ENCODE data around the gene MDM2. TPM values are rescaled to one million over a fixed set of nuclear protein-coding genes. Genes with fewer than 3 reads are reported as not detected.

Gene MDM2
- total and polyA plus RNA-seq, 3 experiments from 2014 or later, result 25.4 to 246 (median 237) TPM

DNA sequence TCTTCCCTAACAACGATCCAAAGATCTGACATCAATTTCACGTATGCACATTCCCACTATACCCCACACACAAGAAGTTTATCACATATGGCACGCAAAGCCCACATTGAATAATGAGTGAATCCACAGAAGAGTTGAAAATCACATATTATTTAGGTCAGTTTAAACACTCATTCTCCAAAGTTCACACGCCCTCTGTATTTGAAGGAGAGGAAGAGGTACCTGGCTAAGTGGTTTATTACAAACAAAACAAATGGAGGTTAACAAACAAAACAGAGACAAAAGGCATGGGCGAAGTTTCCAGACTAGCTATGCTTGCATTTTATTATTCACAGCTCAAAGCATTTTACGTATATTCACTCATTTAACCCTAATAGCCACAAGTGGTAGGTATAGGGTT lies 83.2 kb downstream of the MDM2 start:
- Histone ChIP-seq H3K4me1 (ENCODE audit: insufficient read depth, low read length) (no peaks in the 10 kb centered on the region), H3K27ac (ENCODE audit: low read depth, low read length) (no peak overlapping the region), H3K9me3 (ENCODE audit: low read length) (no peaks in the 10 kb centered on the region), H3K36me3 (ENCODE audit: insufficient read depth, low read length) (no peaks in the 10 kb centered on the region), H3K27me3 (ENCODE audit: insufficient read depth, low read length, poor library complexity, severe bottlenecking) (no peaks in the 10 kb centered on the region), H3K4me3 (ENCODE audit: low read length) (no peak overlapping the region)
- DNase-seq, result no peak
- Mint-ChIP-seq H3K9me3 (no peaks in the 10 kb centered on the region), H3K4me3 (no peak overlapping the region), H3K36me3 (no peaks in the 10 kb centered on the region), H3K4me1 (peaks cover 7 to 16% (median 7%) of the 10 kb centered on the region in 3 donors), H3K27ac (no peak overlapping the region), H3K27me3 (peaks cover 9 to 20% of the 10 kb centered on the region in 2 donors)
- POLR2A ChIA-PET, result no interaction called here
- CTCF ChIA-PET, result no interaction called here

DNA sequence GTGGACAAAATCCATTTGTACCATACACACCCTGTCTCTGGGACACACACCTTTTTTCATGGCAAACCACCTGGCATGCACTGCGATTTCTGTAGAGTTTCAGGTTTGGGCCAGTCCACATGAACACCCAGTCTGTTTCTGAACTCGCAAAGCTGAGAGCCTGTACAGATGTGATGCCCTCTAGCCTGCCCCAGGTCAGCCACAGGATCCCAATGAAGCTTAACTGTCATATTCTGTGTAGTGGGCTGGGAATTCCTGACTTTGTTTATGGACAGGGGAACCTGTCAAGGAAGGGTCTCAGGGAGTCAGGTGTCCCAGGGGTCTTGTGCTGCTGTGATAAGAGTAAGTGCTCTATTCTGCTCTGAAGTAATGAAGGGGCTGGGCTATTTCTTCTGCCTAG lies 85.2 kb downstream of the MDM2 start:
- Histone ChIP-seq H3K4me1 (ENCODE audit: insufficient read depth, low read length) (no peaks in the 10 kb centered on the region), H3K4me3 (ENCODE audit: low read length) (no peak overlapping the region)

DNA sequence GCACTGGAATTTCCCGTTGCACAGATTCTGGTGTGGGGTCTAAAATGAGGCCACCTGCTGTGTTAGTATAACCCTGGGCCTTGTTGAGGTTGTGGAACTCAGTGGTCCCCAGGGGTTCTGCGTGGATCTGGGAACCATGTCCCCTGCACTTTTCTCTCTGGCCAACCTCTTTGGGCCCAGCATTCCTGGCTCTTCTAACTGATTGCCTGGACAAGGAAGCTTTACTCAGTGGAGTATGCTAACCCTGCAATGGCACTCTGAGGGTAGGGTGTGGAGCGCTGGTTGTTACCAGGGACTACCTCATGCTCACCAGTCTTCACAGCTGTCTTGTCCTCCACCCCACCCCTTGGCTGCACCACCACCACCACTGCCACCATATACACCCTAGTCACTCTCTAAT lies 85.8 kb downstream of the MDM2 start:
- Histone ChIP-seq H3K27ac (ENCODE audit: low read depth, low read length) (no peak overlapping the region), H3K4me1 (ENCODE audit: insufficient read depth, low read length) (no peaks in the 10 kb centered on the region), H3K27me3 (ENCODE audit: insufficient read depth, low read length, poor library complexity, severe bottlenecking) (no peaks in the 10 kb centered on the region), H3K36me3 (ENCODE audit: insufficient read depth, low read length) (no peaks in the 10 kb centered on the region), H3K4me3 (ENCODE audit: low read length) (no peak overlapping the region), H3K9me3 (ENCODE audit: low read length) (no peaks in the 10 kb centered on the region)
- H3K4me1 Mint-ChIP-seq, result peaks cover 7 to 16% (median 7%) of the 10 kb centered on the region in 3 donors
- H3K4me3 Mint-ChIP-seq, result no peak overlapping the region
- no peak for DNase-seq
- H3K9me3 Mint-ChIP-seq, result no peaks in the 10 kb centered on the region
- CTCF ChIA-PET, result no interaction called here
- H3K27me3 Mint-ChIP-seq, result peaks cover 13 to 30% of the 10 kb centered on the region in 2 donors
- no peak overlapping the region for H3K27ac Mint-ChIP-seq
- POLR2A ChIA-PET, result no interaction called here
- H3K36me3 Mint-ChIP-seq, result no peaks in the 10 kb centered on the region

More for the DNA sequence above, 85.2 kb downstream of the MDM2 start:
- Histone ChIP-seq H3K27me3 (ENCODE audit: insufficient read depth, low read length, poor library complexity, severe bottlenecking) (no peaks in the 10 kb centered on the region), H3K9me3 (ENCODE audit: low read length) (no peaks in the 10 kb centered on the region), H3K36me3 (ENCODE audit: insufficient read depth, low read length) (no peaks in the 10 kb centered on the region), H3K27ac (ENCODE audit: low read depth, low read length) (no peak overlapping the region)
- no peaks in the 10 kb centered on the region for H3K36me3 Mint-ChIP-seq
- H3K4me1 Mint-ChIP-seq, result peaks cover 7 to 16% (median 7%) of the 10 kb centered on the region in 3 donors
- H3K27me3 Mint-ChIP-seq, result peaks cover 13 to 30% of the 10 kb centered on the region in 2 donors
- H3K27ac Mint-ChIP-seq, result no peak overlapping the region
- CTCF ChIA-PET, result no interaction called here
- H3K9me3 Mint-ChIP-seq, result no peaks in the 10 kb centered on the region
- DNase-seq, result no peak
- H3K4me3 Mint-ChIP-seq, result no peak overlapping the region
- POLR2A ChIA-PET, result no interaction called here

DNA sequence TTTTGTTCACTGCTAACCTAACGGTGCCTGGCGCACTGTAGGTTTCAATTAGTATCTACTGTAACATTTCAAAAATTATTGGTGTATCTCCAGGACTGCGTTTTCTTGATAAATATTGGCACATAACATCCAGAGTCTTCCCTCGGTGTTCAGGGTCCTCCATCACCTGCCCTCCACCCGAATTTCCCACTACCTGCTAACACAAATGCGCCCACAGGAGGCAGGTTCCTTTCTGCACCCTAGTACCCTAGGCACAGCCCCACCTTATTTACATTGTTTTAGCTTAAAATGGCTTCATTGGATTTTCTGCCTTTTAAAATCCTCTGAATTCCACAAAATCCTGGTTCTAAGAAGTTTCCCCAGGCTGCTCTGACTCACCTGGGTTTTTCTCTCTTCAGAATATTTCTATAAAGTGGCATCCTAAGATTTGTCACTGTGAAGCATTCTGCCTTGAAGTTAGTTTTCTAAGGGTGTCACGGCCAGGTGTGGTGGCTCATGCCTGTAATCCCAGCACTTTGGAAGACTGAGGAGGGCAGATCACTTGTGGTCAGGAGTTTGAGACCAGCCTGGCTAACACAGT lies 86.4 kb downstream of the MDM2 start:
- no peak for DNase-seq
- Mint-ChIP-seq H3K36me3 (no peaks in the 10 kb centered on the region), H3K4me3 (no peak overlapping the region), H3K27ac (no peak overlapping the region), H3K4me1 (peaks cover 7 to 16% (median 7%) of the 10 kb centered on the region in 3 donors), H3K27me3 (peaks cover 13 to 32% of the 10 kb centered on the region in 2 donors), H3K9me3 (no peaks in the 10 kb centered on the region)
- Histone ChIP-seq H3K27me3 (ENCODE audit: insufficient read depth, low read length, poor library complexity, severe bottlenecking) (no peaks in the 10 kb centered on the region), H3K9me3 (ENCODE audit: low read length) (no peaks in the 10 kb centered on the region), H3K27ac (ENCODE audit: low read depth, low read length) (no peak overlapping the region), H3K4me1 (ENCODE audit: insufficient read depth, low read length) (no peaks in the 10 kb centered on the region), H3K36me3 (ENCODE audit: insufficient read depth, low read length) (no peaks in the 10 kb centered on the region), H3K4me3 (ENCODE audit: low read length) (no peak overlapping the region)
- CTCF ChIA-PET, result no interaction called here
- POLR2A ChIA-PET, result no interaction called here

DNA sequence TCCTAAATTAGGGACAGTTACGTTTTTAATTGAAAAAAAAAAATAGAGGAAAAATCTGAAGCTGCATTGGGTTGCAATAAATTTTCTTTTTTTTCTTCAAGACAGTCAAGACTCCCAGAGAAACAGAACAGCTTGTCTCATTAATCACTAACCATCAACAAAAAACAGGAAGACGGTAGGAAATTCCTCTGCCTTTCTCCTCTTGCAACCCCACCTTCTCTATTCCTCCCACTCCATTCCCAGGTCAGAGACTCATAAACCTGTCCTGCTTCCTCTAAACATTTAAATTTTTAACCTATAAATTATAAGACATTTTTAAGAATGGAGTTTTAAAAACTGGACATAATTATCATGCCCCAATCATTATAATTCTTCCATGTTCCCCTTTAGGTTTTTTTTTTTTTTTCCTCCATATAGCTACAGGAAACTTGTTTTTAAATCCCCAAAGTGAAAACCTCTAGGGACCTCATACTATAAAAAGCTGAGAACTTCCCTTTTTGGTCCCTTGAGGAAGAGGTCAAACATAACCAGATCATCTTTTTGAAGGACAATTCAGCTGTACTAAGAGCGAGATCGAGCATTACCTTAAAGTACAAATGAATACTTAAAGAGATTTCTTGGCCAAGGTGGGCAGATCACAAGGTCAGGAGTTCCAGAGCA lies 89.0 kb downstream of the MDM2 start:
- Mint-ChIP-seq H3K27me3 (peaks cover 12 to 34% of the 10 kb centered on the region in 2 donors), H3K4me1 (peaks cover 1 to 4% (median 3%) of the 10 kb centered on the region in 3 donors), H3K4me3 (no peak overlapping the region), H3K36me3 (no peaks in the 10 kb centered on the region), H3K27ac (no peak overlapping the region), H3K9me3 (no peaks in the 10 kb centered on the region)
- CTCF ChIA-PET, result interaction anchor here (0.8 kb wide), 1 partner anchor 14 kb away, joined by 3 read pairs; no protein-coding TSS in a partner anchor
- Histone ChIP-seq H3K4me3 (ENCODE audit: low read length) (no peak overlapping the region), H3K27me3 (ENCODE audit: insufficient read depth, low read length, poor library complexity, severe bottlenecking) (no peaks in the 10 kb centered on the region), H3K4me1 (ENCODE audit: insufficient read depth, low read length) (no peaks in the 10 kb centered on the region), H3K36me3 (ENCODE audit: insufficient read depth, low read length) (no peaks in the 10 kb centered on the region), H3K9me3 (ENCODE audit: low read length) (no peaks in the 10 kb centered on the region), H3K27ac (ENCODE audit: low read depth, low read length) (no peak overlapping the region)
- DNase-seq, result no peak
- POLR2A ChIA-PET, result no interaction called here

DNA sequence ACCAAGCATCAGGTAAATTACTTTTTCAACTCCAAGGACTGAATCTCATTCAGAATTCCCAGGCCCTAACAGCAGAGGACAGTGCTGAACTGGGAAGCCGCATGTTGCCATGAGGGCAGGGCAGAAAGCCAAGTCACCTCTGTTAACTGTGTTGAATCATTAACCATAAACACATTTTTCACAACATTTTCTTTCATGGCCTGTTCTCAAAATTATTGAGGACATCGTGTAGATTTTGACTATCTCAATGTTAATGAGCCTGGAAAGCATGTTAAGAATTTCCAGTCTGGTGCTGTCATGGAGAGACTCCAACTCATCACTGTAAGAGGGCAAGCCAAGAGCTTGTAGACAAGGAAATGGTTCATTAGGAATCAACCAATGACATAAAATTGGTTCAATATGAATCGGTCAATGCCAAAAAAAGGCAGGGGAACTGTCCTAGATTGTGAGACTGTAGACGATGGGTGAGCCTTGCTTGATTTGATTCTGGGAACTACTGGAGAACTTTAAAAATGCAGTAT lies 91.3 kb downstream of the MDM2 start:
- CTCF ChIA-PET, result no interaction called here
- no peaks in the 10 kb centered on the region for H3K36me3 Mint-ChIP-seq
- Histone ChIP-seq H3K36me3 (ENCODE audit: insufficient read depth, low read length) (no peaks in the 10 kb centered on the region), H3K27ac (ENCODE audit: low read depth, low read length) (no peak overlapping the region), H3K4me3 (ENCODE audit: low read length) (no peak overlapping the region), H3K4me1 (ENCODE audit: insufficient read depth, low read length) (no peaks in the 10 kb centered on the region), H3K9me3 (ENCODE audit: low read length) (no peaks in the 10 kb centered on the region), H3K27me3 (ENCODE audit: insufficient read depth, low read length, poor library complexity, severe bottlenecking) (no peaks in the 10 kb centered on the region)
- peaks cover 8 to 28% of the 10 kb centered on the region in 2 donors for H3K27me3 Mint-ChIP-seq
- no peaks in the 10 kb centered on the region for H3K4me1 Mint-ChIP-seq
- H3K9me3 Mint-ChIP-seq, result no peaks in the 10 kb centered on the region
- DNase-seq, result no peak
- no peak overlapping the region for H3K27ac Mint-ChIP-seq
- POLR2A ChIA-PET, result no interaction called here
- no peak overlapping the region for H3K4me3 Mint-ChIP-seq

DNA sequence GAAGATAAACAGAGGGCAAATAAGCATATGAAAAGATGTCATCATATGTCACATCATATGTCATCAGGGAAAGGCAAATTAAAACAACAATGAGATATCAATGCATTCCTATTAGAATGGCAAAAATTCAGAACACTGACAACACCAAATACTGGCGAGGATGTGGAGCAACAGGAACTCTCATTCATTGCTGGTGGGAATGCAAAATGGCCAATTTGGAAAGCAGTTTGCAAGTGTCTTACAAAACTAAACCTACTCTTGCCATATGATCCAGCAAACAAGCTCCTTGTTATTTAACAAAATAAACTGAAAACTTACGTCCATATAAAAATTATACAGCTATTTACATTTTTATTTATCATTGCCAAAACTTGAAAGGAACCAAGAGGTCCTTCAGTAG lies 92.3 kb downstream of the MDM2 start:
- H3K36me3 ChIP-seq (ENCODE audit: insufficient read depth, low read length), result no peaks in the 10 kb centered on the region
- POLR2A ChIA-PET, result no interaction called here
- Mint-ChIP-seq H3K9me3 (no peaks in the 10 kb centered on the region), H3K27ac (no peak overlapping the region), H3K27me3 (peaks cover 8 to 23% of the 10 kb centered on the region in 2 donors), H3K4me1 (no peaks in the 10 kb centered on the region), H3K4me3 (no peak overlapping the region), H3K36me3 (no peaks in the 10 kb centered on the region)
- no peak for DNase-seq
- H3K9me3 ChIP-seq (ENCODE audit: low read length), result no peaks in the 10 kb centered on the region
- no peaks in the 10 kb centered on the region for H3K4me1 ChIP-seq (ENCODE audit: insufficient read depth, low read length)
- no peak overlapping the region for H3K4me3 ChIP-seq (ENCODE audit: low read length)
- CTCF ChIA-PET, result no interaction called here
- no peaks in the 10 kb centered on the region for H3K27me3 ChIP-seq (ENCODE audit: insufficient read depth, low read length, poor library complexity, severe bottlenecking)
- H3K27ac ChIP-seq (ENCODE audit: low read depth, low read length), result no peak overlapping the region
